G401.6 (cell line): Measurements from ENCODE around the gene HOXD3.

Source experiments
- FAIRE-seq: peaks from 2 replicates; lab custom pipeline; 2012; peaks lifted over from hg19 to GRCh38; lab: Jason Lieb, UNC

Gene HOXD3

DNA sequence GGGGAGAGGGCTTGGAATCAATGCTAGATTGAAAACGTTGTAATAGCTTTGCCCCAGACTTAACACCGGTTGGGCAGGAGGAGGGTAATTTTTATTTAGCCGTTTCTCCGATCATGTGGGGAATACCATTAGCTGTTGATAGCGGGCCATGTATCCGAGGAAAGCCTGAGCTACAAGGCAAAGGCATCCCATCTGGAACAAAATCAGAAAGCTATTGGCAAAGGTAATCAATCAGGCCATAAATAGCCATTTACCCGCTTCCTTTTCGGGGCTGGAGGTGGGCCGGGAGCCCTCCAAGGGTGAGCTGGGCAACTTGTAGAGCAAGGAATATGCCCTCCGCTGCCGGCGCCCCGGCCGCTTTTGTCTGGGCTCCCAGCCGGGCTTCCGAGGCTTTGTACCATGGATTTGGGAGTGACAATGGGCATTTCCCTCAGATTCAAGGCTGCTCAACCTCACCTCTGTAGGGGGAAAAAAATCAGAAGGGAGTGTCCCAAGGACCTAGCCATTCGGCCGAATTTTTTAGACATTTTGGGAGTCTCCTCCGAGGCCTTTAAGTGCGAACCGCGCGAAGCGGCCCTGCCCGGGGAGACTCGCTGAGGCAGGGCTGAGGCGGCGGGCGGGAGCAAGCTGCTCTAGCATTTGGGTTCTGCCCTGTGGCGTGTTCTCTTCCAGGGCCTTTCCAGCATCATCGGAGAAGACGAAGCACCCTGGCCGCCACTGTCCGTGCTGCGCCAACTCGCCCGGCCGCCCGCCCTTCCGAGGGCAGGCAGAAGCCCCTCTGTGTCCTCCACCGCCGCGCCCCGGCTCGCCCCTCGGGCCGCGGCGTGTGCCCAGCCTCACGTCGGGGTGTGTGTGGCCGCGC is 35.7 kb upstream of the HOXD3 start:
- FAIRE-seq: no peak

DNA sequence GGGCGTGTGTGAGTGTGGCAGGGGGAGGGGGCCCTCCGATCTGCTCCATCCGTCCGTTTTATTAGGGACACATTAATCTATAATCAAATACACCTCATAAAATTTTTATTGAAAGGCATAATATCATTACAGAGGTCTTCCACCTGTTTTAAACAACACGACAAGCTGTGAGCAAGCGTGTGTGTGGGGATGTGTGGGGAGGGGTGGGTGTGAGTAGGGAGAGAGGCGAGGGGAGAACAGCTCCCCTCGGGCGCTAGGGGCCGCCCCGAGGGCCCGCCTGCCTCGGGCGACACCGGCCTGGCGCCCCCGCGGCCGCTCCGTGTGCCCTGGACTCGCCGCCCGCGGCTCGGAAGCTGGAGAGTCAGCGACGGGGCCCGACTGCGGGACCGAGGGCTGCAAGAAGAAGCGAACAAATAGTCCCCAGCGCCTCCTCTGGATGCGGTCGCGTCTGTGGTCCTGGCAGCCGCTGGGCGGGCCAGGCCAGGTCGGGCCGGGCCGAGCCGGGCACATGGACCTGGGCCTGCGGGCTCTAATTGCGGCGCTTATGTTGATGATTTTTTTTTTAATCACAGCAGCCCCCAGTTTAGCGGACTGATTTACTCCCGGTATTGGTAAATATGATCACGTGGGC is 34.9 kb upstream of the HOXD3 start:
- no peak for FAIRE-seq

DNA sequence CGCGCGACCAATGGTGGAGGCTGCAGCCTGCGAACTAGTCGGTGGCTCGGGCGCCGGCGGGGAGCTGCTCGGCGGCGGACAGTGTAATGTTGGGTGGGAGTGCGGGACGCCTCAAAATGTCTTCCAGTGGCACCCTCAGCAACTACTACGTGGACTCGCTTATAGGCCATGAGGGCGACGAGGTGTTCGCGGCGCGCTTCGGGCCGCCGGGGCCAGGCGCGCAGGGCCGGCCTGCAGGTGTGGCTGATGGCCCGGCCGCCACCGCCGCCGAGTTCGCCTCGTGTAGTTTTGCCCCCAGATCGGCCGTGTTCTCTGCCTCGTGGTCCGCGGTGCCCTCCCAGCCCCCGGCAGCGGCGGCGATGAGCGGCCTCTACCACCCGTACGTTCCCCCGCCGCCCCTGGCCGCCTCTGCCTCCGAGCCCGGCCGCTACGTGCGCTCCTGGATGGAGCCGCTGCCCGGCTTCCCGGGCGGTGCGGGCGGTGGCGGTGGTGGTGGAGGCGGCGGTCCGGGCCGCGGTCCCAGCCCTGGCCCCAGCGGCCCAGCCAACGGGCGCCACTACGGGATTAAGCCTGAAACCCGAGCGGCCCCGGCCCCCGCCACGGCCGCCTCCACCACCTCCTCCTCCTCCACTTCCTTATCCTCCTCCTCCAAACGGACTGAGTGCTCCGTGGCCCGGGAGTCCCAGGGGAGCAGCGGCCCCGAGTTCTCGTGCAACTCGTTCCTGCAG is 34.3 kb upstream of the HOXD3 start, which contains the start of gene HOXD9:
HOXD9 (plus strand) TSS at position 37 of the 728 bp plus-strand sequence; CDS start at position 87, 50 bp downstream.
- FAIRE-seq: no peak

DNA sequence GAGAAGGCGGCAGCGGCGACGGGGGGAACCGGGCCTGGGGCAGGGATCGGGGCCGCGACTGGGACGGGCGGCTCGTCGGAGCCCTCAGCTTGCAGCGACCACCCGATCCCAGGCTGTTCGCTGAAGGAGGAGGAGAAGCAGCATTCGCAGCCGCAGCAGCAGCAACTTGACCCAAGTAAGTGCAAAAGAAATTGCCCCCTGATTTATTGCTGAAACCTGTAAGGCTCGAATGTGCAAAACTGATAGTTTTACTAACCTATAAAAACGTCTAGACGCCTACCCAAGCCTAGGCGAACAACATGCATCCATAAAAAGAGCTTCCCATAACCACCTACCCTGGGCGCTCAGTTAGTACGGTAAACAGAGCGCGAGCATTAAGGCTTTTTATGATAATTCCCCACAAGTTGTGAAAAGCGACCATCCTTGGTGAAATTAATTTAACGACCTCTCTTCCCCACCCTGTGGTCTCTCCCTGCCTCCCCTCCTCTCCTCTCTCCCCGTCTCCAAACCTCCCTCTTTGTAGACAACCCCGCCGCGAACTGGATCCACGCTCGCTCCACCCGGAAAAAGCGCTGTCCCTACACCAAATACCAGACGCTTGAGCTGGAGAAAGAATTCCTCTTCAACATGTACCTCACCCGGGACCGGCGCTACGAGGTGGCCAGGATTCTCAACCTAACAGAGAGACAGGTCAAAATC is 33.5 kb upstream of the HOXD3 start:
- no peak for FAIRE-seq

DNA sequence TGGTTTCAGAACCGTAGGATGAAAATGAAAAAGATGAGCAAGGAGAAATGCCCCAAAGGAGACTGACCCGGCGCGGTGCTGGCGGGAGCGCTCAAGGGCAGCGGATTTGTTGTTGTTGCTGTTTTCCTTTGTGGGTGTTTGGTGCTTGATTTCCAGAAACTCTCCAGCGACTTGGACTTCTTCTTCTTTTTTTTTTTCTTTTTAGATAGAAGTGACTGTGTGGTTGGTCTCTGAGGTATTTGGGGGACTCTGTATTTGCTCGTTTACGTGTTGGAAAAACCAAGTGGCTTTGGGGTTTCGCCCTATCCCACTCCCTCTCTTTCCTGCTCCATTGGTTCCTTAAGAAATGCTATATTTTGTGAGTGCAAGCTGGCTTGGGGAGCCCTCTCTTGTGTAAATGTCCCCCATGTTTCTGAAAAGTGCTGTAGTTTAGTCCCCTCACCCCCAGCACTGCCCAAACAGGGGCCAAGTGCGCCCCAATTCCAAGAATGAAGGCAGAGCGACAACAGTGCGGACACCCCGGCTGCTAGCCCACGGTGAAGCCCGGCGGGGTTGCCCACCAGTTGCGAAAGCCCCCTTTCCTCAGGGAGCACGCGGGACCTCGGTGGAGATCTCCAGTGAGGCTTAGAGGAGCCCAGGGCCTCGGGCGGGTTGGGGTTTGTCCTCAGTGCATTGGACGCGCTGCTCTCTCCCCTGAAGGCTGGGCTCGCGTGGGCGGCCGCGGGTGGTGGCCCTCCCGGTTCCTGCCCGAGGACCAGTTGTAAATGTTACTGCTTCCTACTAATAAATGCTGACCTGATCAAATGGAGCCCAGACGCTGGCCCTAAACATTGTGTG is 32.8 kb upstream of the HOXD3 start:
- FAIRE-seq: no peak

DNA sequence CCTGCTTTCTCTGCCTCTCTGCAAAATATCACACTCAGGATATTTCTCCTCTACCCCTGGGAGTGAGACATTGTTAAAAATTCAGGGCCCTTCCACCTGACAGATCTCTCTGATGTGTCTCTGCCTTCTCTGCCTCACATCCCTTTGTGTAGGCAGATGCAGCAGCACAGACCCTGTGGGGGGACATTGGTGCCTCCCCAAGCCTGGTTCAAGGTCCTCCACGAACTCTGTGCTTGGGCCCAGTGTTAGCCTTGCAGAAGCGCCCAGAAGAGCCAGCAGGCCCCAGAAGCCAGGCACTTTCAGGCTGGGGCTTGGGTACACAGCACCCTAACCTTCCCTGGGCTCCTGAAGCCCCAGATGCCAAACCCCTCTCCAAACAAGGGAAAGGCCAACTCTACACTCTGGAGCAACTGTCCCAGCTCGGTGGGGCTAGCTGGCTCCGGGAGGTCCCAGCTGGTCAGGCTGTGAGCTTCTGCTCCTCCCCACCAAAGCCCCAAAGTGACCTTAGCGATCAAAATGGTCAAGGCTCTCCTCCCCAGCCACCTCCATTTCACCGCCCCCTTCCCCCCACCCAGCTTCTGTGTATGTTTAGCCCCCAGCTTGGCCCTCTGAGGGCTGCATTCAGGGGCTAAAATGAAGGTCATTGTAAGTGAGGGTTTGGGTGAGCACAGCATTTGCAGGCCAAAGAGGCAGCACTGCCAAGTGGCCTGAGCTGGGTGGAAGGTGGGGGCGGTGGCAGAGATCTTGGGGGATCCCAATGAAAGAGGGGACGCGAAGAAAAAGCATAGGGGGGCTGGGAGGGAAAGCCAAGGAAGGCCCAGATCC is 31.9 kb upstream of the HOXD3 start:
- no peak for FAIRE-seq

DNA sequence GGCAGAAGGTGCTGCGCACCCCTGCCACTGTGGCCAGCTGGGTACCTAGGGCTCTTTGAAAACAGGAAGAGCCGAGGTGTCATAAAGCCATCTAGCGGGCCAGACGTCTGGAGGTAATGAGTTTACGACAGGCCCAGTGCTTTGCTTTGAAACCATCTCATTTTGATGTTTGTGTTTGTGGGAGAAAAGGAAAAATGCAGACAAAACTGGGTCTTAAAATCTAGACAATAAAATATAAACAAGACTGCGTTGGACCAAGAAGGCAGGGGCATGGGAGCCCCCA is 31.4 kb upstream of the HOXD3 start:
- FAIRE-seq: no peak

DNA sequence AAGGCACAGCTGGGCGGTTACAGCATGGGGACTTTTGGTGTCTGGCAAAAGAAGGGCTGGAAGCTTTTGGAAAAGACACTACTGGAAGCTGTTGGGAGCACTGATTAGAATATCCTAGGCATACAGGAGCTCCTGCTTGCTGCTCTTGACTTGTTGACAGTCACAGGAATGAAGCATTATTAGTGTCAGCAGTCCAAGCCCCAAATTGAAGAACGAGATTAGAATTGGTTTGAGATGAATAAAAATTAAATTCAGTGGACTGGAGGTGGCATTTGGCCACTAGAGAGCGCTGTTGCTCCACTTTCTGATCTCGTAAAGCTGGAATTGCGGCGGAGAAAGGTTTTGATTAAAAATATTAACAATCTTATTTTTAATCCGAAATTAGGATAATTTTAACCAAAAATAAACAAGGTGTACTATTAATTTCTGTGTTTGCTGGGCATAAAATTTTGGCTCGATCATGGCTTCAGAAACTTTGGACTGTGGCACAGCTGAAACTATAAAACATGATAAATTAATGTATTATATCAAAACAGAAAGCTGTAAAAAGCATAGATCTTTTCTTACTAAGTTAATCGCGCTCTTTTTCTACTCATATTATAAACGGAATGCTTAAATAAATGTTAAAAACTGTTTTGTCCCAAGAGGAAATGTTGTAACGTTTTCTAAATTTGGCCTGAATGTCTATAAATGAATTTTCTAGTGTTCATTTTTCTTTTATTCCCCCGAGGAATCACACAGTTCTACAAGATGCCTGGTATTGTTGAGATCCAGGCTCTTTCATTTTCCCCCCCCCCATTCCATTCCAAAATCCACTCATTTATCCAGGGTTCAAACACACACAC is 30.0 kb upstream of the HOXD3 start:
- peak; percentile 86 for FAIRE-seq

DNA sequence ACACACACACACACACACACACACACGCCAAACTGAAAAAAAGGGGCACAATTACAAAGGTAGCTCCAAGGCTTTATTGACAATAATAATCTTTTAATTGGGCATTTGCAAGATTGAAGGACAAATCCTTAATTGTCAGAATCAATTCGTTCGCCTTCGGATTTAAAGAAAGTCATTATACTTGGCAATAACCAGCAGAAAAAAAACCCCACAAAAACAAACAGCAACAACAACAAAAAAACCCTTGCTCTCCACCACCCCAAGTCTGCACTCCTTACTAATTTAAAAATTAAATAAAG is 29.4 kb upstream of the HOXD3 start:
- no peak for FAIRE-seq

DNA sequence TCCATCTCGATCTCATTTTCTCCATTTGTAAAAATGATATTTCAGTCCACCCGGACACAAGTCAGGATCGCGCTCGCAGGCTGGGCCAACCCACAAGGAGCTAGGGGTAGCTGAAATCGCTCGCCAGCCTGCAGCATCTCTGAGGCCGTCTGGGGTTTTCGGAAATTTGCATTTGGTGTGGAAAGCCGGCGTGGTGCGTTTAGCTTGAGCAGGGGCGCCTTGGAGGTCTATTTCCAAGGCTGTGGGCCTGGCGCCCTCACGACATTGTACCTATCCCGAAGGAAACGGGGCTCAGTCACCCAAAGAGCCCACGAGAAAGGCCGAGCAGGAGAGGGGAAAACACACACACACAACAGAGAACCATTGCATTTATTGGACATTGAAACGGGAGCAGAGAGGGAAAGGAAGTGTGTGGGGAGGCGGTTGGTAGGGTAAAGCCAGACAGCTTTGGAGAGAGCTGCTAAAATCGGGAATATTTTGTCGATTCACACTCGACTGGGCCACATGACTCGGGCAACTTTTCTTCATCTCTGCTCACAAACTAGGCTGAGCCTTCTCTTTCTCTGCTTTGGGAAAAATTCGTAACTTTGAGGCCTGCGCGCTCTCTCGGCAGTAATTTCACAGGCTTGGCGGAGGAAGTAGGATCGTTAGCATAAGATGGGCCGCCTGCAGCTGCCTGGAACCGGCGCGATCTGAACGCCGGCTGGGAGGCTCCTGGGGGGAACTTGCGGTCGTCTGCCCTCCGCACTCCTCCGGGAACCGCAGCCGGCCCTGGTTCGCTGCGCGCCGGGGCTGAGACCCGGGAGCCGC is 28.7 kb upstream of the HOXD3 start:
- FAIRE-seq: no peak

DNA sequence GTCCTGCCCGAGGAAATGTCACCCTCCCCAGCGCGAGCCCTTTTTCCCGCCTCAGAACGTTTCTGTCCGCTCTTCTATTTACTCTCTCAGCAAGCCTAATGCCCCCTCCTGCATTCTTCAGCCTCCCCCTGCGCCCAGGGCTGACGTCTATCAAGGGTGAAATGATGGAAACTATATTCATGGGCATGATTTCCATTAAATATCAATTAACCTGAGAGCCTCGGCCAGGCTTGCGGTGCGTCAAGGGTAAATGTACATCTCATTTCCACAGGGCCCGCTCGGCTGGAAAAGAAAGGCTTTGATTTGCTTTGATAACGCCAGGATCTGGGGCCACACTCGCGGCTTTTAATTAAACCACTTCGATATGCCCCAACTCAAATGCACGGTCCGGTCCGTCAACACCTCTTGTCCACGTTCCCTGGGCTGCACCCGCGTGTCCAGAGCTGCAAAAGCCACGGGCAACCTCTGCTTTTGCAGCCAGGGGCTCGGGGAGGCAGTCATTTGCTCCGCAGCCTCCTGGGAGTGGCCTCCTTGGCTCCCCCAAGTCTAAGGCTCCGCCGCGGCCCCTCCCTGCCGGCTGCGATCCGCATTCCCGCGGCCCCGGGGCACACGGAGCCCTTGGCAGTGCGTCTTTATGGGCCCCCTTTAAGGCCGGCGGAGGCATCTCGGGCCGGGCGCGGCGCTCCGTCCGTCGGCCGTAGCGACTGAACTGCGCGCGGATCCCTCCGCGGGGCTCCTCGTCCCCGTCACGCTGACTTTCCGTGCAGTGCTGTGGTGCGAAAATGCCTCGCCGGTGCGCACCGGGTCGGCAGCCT is 27.9 kb upstream of the HOXD3 start, which contains the start of gene HOXD8:
HOXD8 (plus strand) TSS at position 724 of the 815 bp plus-strand sequence. CDS start 662 bp downstream, outside the sequence.
- no peak for FAIRE-seq

DNA sequence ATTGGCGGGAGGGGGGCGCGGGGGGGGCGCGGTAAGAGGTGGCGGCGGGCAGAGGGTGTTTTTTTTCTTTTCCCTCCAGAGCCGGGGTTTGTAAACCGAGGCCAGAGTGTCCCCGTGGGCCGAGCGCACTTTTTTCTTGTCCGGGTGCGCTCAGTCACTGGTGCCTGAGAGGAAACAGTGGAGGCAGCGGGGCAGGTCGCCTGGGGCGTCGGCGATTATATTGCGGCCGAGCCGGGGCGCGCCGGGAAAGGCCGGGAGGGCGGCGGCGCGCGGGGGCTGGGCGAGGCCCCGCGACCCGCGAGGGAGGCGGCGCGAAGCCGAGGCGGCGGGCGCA is 27.3 kb upstream of the HOXD3 start:
- no peak for FAIRE-seq

DNA sequence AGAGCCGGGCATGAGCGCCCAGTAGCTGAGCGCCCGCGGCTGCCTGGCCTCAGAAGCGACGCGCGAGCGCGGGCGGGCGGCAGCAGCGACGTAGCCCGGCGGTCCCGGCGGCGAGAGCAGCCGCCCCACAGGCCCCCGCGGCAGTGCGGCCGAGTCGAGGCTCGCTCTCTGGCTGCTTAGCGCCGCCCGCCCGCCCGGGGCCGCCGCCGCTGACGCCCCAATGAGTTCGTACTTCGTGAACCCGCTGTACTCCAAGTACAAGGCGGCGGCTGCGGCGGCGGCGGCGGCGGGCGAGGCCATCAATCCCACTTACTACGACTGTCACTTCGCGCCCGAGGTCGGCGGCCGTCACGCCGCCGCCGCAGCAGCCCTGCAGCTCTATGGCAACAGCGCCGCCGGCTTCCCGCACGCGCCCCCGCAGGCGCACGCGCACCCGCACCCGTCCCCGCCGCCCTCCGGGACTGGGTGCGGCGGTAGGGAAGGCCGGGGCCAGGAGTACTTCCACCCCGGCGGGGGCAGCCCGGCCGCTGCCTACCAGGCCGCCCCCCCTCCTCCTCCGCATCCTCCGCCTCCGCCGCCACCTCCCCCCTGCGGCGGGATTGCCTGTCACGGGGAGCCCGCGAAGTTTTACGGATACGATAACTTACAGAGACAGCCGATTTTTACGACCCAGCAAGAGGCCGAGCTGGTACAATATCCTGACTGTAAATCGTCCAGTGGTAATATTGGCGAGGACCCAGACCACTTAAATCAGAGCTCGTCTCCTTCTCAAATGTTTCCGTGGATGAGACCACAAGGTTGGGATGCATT is 26.8 kb upstream of the HOXD3 start:
- no peak for FAIRE-seq

DNA sequence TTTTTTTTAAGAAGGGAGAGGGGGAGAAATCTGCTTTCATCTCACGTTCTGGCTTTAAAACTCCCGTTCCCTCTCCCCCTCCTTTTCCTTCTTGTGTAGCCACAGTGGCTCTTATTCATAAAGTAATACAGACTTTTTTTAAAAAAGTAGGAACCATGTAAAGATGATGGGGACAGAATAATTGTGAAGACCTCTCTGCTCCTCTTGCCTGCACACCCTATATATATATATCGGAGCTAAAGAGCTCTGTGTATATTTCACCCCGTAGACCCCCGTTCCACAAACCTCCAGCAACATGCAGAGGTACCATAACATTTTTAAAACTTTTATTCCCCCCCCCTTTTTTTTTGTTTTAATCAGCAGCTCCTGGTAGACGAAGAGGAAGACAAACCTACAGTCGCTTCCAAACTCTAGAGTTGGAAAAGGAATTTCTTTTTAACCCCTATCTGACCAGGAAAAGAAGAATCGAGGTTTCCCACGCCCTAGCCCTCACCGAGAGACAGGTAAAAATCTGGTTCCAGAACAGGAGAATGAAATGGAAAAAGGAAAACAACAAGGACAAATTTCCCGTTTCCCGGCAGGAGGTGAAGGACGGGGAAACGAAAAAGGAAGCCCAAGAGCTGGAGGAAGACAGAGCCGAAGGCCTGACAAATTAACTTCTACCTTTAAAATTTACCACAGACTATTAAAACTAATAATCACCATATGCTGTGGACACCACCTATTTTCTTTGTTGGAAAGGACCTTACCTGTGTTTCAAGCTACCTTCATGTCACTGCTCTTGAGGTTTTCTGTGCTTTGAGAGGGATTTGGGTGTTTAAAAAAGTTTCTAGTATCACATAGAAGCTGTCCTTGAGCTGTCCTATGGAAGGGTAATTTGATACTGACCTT is 25.9 kb upstream of the HOXD3 start:
- FAIRE-seq: no peak

DNA sequence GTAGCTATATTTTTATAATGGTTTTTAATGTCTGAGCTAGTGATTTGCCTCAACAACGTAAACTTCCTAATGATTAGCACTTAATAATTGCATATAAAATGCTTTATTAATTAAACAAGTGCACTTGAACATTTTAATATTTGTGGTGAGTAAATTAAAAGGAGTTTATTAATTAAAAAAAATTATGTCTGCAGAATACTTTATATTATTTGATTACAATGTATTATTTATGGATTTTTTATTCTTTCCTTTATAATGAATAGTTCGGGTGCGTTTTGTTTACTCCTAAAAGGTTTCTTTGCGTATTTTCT is 25.3 kb upstream of the HOXD3 start:
- FAIRE-seq: peak; percentile 19
